Natural killer cell (primary cell): ENCODE measurements around the gene ZSWIM8. TPM values are rescaled to one million over a fixed set of nuclear protein-coding genes. Genes with fewer than 3 reads are reported as not detected.

Experiments
- ATAC-seq, 3 donors: fragments of 150-1000 bp in 2 of 3; fragments of 200-7000 bp in 1 of 3; cut with Tn5 transposase; 1 replicate in 1 of 3; 2 replicates in 2 of 3; pipeline ENCODE4 v1.10.0; 2021; ENCODE audit warnings: mild to moderate bottlenecking in 2 of 3, moderate library complexity in 2 of 3
- DNase-seq, 2 donors: peaks; one replicate each; pipeline versions ENCODE4 v3.0.0 to v3.0.0-alpha.2; 2013 to 2021; ENCODE audit warnings: mixed read lengths in 1 of 2
- H3K27ac ChIP-seq: one replicate; pipeline ENCODE4 v1.5.1; 2013; ENCODE audit warnings: mild to moderate bottlenecking, low read length
- H3K27me3 ChIP-seq: one replicate; pipeline ENCODE4 v1.6.1; 2013; ENCODE audit warnings: low read length; ENCODE audit not compliant: control insufficient read depth, insufficient read depth
- H3K36me3 ChIP-seq: one replicate; pipeline ENCODE4 v1.6.1; 2013; ENCODE audit warnings: low read length; ENCODE audit not compliant: control insufficient read depth, insufficient read depth
- H3K4me1 ChIP-seq: one replicate; pipeline ENCODE4 v1.6.1; 2013; ENCODE audit warnings: low read length; ENCODE audit not compliant: control insufficient read depth, insufficient read depth
- H3K4me3 ChIP-seq: one replicate; pipeline ENCODE4 v1.5.1; 2013; ENCODE audit warnings: low read length
- H3K9me3 ChIP-seq: one replicate; pipeline ENCODE4 v1.6.1; 2013; ENCODE audit warnings: low read length; ENCODE audit not compliant: control insufficient read depth, insufficient read depth
- H3K27ac Mint-ChIP-seq, 2 donors: one replicate each; pipeline ENCODE4 v1.8.0; 2022; ENCODE audit warnings: mild to moderate bottlenecking in 2 of 2, mixed read lengths in 2 of 2, moderate library complexity in 1 of 2
- H3K27me3 Mint-ChIP-seq, 2 donors: one replicate each; pipeline ENCODE4 v1.8.0; 2022; ENCODE audit warnings: low read depth in 2 of 2, mixed read lengths in 2 of 2
- H3K36me3 Mint-ChIP-seq: one replicate; pipeline ENCODE4 v1.8.0; 2022; ENCODE audit warnings: mixed read lengths
- H3K4me1 Mint-ChIP-seq, 2 donors: one replicate each; pipeline ENCODE4 v1.8.0; 2022; ENCODE audit warnings: mixed read lengths in 2 of 2
- H3K4me3 Mint-ChIP-seq: one replicate; pipeline ENCODE4 v1.8.0; 2022; ENCODE audit warnings: mild to moderate bottlenecking, moderate library complexity, mixed read lengths
- H3K9me3 Mint-ChIP-seq, 2 donors: one replicate each; pipeline ENCODE4 v1.8.0; 2022; ENCODE audit warnings: mixed read lengths in 2 of 2
- CTCF ChIP-seq: fragments of 200-600 bp; IDR thresholded peaks from one replicate; pipeline ENCODE4 v1.8.0; 2022; ENCODE audit warnings: antibody characterized with exemption
- WGBS: methylation state at CpG from one replicate; pipeline ENCODE4 v1.1.7; 2013; ENCODE audit warnings: missing lambda C conversion rate; ENCODE audit not compliant: insufficient coverage; 5-methylcytosine and 5-hydroxymethylcytosine counted together
- intact Hi-C: fragments of 100-400 bp; cut with micrococcal nuclease; formaldehyde crosslinking; loops from one replicate; pipeline ENCODE4 v1.14.2; 2022
- total RNA-seq, 4 donors: library from RNA; stranded (reverse); fragments of 120-200 nt in 1 of 4; gene quantifications; one replicate each; pipeline versions ENCODE4 v1.2.3 to v1.2.4, GENCODE V29; 2013 to 2022

Gene ZSWIM8
- total RNA-seq, 3 donors from 2014 or later (not counting 1 experiment from before 2014, with no cell fraction given), result 157 to 161 (median 159) TPM

- DNase-seq, result peak; percentile 95 to 99
- H3K4me1 ChIP-seq, result peaks cover 27% of the 10 kb centered on the region
- H3K36me3 ChIP-seq, result peaks cover 6% of the 10 kb centered on the region
- peak; percentile 88 to 95 (median 88) for ATAC-seq
- H3K9me3 ChIP-seq, result no peaks in the 10 kb centered on the region
- peak within 1 kb of the TSS; percentile 92 for H3K27ac ChIP-seq
- H3K27me3 ChIP-seq, result no peaks in the 10 kb centered on the region
- H3K4me3 ChIP-seq, result peak within 1 kb of the TSS; percentile 73
- Mint-ChIP-seq H3K4me1 (peaks cover 30 to 35% of the 10 kb centered on the region in 2 donors), H3K36me3 (no peaks in the 10 kb centered on the region), H3K9me3 (no peaks in the 10 kb centered on the region), H3K4me3 (peak within 1 kb of the TSS; percentile 100), H3K27me3 (no peaks in the 10 kb centered on the region), H3K27ac (peak within 1 kb of the TSS; percentile 98 to 99)
- intact Hi-C loops, result loop anchor here (1.0 to 2.0 kb wide), 4 partner anchors 14 to 41 kb away; partner anchors contain the start of gene ZSWIM8
- TF ChIP-seq CTCF, result no peak
- WGBS, result under 1% methylated on average over 36 of the region's 36 CpGs
Observed at GRCh38 chr10:73743905-73744663, 41.3 kb upstream of the ZSWIM8 start, which contains the start of gene SEC24C. Gene SEC24C, plus strand, starts transcription at chr10:73744372. Its CDS starts 2,461 bp downstream, at chr10:73746833.

- Histone ChIP-seq H3K36me3 (peaks cover 8% of the 10 kb centered on the region), H3K4me3 (peak overlapping the region; percentile 73), H3K27ac (peak overlapping the region; percentile 92), H3K27me3 (no peaks in the 10 kb centered on the region), H3K9me3 (no peaks in the 10 kb centered on the region), H3K4me1 (peaks cover 31% of the 10 kb centered on the region)
- Mint-ChIP-seq H3K27me3 (no peaks in the 10 kb centered on the region), H3K4me1 (peaks cover 35 to 41% of the 10 kb centered on the region in 2 donors), H3K4me3 (peak overlapping the region; percentile 100), H3K36me3 (no peaks in the 10 kb centered on the region), H3K27ac (peak overlapping the region; percentile 98 to 99), H3K9me3 (no peaks in the 10 kb centered on the region)
- TF ChIP-seq CTCF, result no peak
- DNase-seq, result peak in 1 of 2 donors; percentile 62
- WGBS, result 2% methylated on average over 7 of the region's 10 CpGs
- ATAC-seq, result peak; percentile 7 to 30 (median 22)
- intact Hi-C loops, result loop anchor here (1.0 to 2.0 kb wide), 4 partner anchors 14 to 41 kb away; partner anchors contain the start of gene ZSWIM8
Observed at GRCh38 chr10:73744664-73744975, 40.8 kb upstream of the ZSWIM8 start.

- WGBS, result 63% methylated on average over 2 of the region's 2 CpGs
- H3K36me3 Mint-ChIP-seq, result no peaks in the 10 kb centered on the region
- H3K27ac Mint-ChIP-seq, result peak overlapping the region; percentile 42 to 52
- no peak overlapping the region for H3K27ac ChIP-seq
- H3K36me3 ChIP-seq, result peaks cover 26% of the 10 kb centered on the region
- H3K4me1 ChIP-seq, result peaks cover 32% of the 10 kb centered on the region
- TF ChIP-seq CTCF, result no peak
- H3K27me3 ChIP-seq, result no peaks in the 10 kb centered on the region
- no peak for ATAC-seq
- H3K9me3 ChIP-seq, result no peaks in the 10 kb centered on the region
- H3K9me3 Mint-ChIP-seq, result no peaks in the 10 kb centered on the region
- H3K4me3 Mint-ChIP-seq, result peak overlapping the region; percentile 64
- DNase-seq, result no peak
- intact Hi-C loops, result no loop called here
- H3K4me3 ChIP-seq, result no peak overlapping the region
- H3K4me1 Mint-ChIP-seq, result peaks cover 47 to 57% of the 10 kb centered on the region in 2 donors
- no peaks in the 10 kb centered on the region for H3K27me3 Mint-ChIP-seq
Observed at GRCh38 chr10:73746721-73747120, 38.7 kb upstream of the ZSWIM8 start.
